H9 (cell line): Measurements from ENCODE around the gene PRTN3. TPM values are rescaled to one million over a fixed set of nuclear protein-coding genes. Genes with fewer than 3 reads are reported as not detected.

Experiments used
- DNase-seq: peaks from one replicate; pipeline ENCODE4 v3.0.0-alpha.2; 2017
- H2AFZ ChIP-seq: one replicate; pipeline ENCODE4 v1.6.1; 2013; ENCODE audit warnings: mild to moderate bottlenecking, low read length, control low read depth, moderate library complexity
- H2AK5ac ChIP-seq: 2 replicates; pipeline ENCODE4 v1.6.1; 2013; ENCODE audit warnings: low read length, control low read depth, mixed read lengths; ENCODE audit not compliant: insufficient read length
- H2BK120ac ChIP-seq: one replicate; pipeline ENCODE4 v1.6.1; 2013; ENCODE audit warnings: low read depth, mild to moderate bottlenecking, low read length, control low read depth, inconsistent platforms; ENCODE audit not compliant: poor library complexity, severe bottlenecking
- H2BK12ac ChIP-seq: 2 replicates; pipeline ENCODE4 v1.6.1; 2013; ENCODE audit warnings: low read length, control low read depth, mixed read lengths, low read depth; ENCODE audit not compliant: insufficient read length
- H2BK15ac ChIP-seq: 2 replicates; pipeline ENCODE4 v1.6.1; 2013; ENCODE audit warnings: low read depth, low read length, control low read depth
- H2BK20ac ChIP-seq: one replicate; pipeline ENCODE4 v1.6.1; 2013; ENCODE audit warnings: low read depth, mild to moderate bottlenecking, low read length, control low read depth, inconsistent platforms; ENCODE audit not compliant: poor library complexity, severe bottlenecking
- H2BK5ac ChIP-seq: 2 replicates; pipeline ENCODE4 v1.6.1; 2013; ENCODE audit warnings: low read length, control low read depth, mixed read lengths; ENCODE audit not compliant: insufficient read length
- H3K14ac ChIP-seq: 2 replicates; pipeline ENCODE4 v1.6.1; 2013; ENCODE audit warnings: low read length, control low read depth; ENCODE audit not compliant: insufficient read depth
- H3K18ac ChIP-seq: 2 replicates; pipeline ENCODE4 v1.6.1; 2013; ENCODE audit warnings: low read depth, mild to moderate bottlenecking, mixed read lengths, low read length, control low read depth; ENCODE audit not compliant: insufficient read length
- H3K23ac ChIP-seq: 2 replicates; pipeline ENCODE4 v1.6.1; 2013; ENCODE audit warnings: low read length, control low read depth, mixed read lengths, low read depth; ENCODE audit not compliant: insufficient read length
- H3K23me2 ChIP-seq: 2 replicates; pipeline ENCODE4 v1.6.1; 2013; ENCODE audit warnings: low read depth, mild to moderate bottlenecking, mixed read lengths, low read length, control low read depth; ENCODE audit not compliant: insufficient read length, poor library complexity, severe bottlenecking
- H3K27ac ChIP-seq: 2 replicates; pipeline ENCODE4 v1.5.1; 2013; ENCODE audit warnings: low read length, control low read depth, mixed read lengths, low read depth; ENCODE audit not compliant: insufficient read length
- H3K27me3 ChIP-seq: 2 replicates; pipeline ENCODE4 v1.6.1; 2013; ENCODE audit warnings: low read length, control low read depth, inconsistent platforms; ENCODE audit not compliant: insufficient read depth
- H3K4ac ChIP-seq: 2 replicates; pipeline ENCODE4 v1.6.1; 2013; ENCODE audit warnings: low read depth, mild to moderate bottlenecking, control low read depth, inconsistent platforms, low read length, moderate library complexity
- H3K4me1 ChIP-seq: 2 replicates; pipeline ENCODE4 v1.6.1; 2013; ENCODE audit warnings: low read length, control low read depth, inconsistent platforms; ENCODE audit not compliant: insufficient read depth
- H3K4me2 ChIP-seq: 2 replicates; pipeline ENCODE4 v1.6.1; 2013; ENCODE audit warnings: low read length, control low read depth, mixed read lengths; ENCODE audit not compliant: insufficient read length, insufficient read depth
- H3K56ac ChIP-seq: 2 replicates; pipeline ENCODE4 v1.6.1; 2013; ENCODE audit warnings: low read depth, mild to moderate bottlenecking, mixed read lengths, low read length, control low read depth; ENCODE audit not compliant: insufficient read length
- H3K79me1 ChIP-seq: 2 replicates; pipeline ENCODE4 v1.6.1; 2013; ENCODE audit warnings: low read depth, mild to moderate bottlenecking, moderate library complexity, low read length, control low read depth, inconsistent platforms; ENCODE audit not compliant: insufficient read depth, poor library complexity, severe bottlenecking
- H3K79me2 ChIP-seq: 2 replicates; pipeline ENCODE4 v1.6.1; 2013; ENCODE audit warnings: low read length, control low read depth, inconsistent platforms; ENCODE audit not compliant: insufficient read depth
- H3K9ac ChIP-seq: 2 replicates; pipeline ENCODE4 v1.6.1; 2013; ENCODE audit warnings: low read length, control low read depth, mixed read lengths; ENCODE audit not compliant: insufficient read length; ENCODE audit errors: extremely low read depth
- H3K9me3 ChIP-seq: one replicate; pipeline ENCODE4 v1.6.1; 2013; ENCODE audit warnings: low read depth, low read length, inconsistent platforms; ENCODE audit not compliant: control insufficient read depth
- H3T11ph ChIP-seq: one replicate; pipeline ENCODE4 v1.6.1; 2013; ENCODE audit warnings: mild to moderate bottlenecking, low read length, control low read depth, inconsistent platforms
- H4K20me1 ChIP-seq: one replicate; pipeline ENCODE4 v1.6.1; 2013; ENCODE audit not compliant: control insufficient read depth, insufficient read length, insufficient read depth
- H4K5ac ChIP-seq: 2 replicates; pipeline ENCODE4 v1.6.1; 2013; ENCODE audit warnings: low read depth, mild to moderate bottlenecking, mixed read lengths, low read length, control low read depth; ENCODE audit not compliant: insufficient read length
- H4K8ac ChIP-seq: replicated peaks from 2 replicates; pipeline ENCODE4 v1.6.1; 2013; ENCODE audit warnings: low read length, control low read depth, mixed read lengths, low read depth; ENCODE audit not compliant: insufficient read length
- H4K91ac ChIP-seq: 2 replicates; pipeline ENCODE4 v1.6.1; 2013; ENCODE audit warnings: low read depth, mild to moderate bottlenecking, moderate library complexity, mixed read lengths, low read length, control low read depth; ENCODE audit not compliant: insufficient read length
- H3K27ac Mint-ChIP-seq, 3 experiments: 2 replicates in 2 of 3; 3 replicates in 1 of 3; pipeline ENCODE4 v1.8.0; 2020 to 2021; ENCODE audit warnings: mixed read lengths in 3 of 3, mild to moderate bottlenecking in 1 of 3, moderate library complexity in 1 of 3
- H3K27me3 Mint-ChIP-seq: 2 replicates; pipeline ENCODE4 v1.8.0; 2021; ENCODE audit warnings: low read depth, mild to moderate bottlenecking, moderate library complexity, mixed read lengths
- H3K36me3 Mint-ChIP-seq, 3 experiments: 2 replicates in 2 of 3; 3 replicates in 1 of 3; pipeline ENCODE4 v1.8.0; 2020 to 2021; ENCODE audit warnings: low read depth in 3 of 3, mixed read lengths in 3 of 3; ENCODE audit not compliant: insufficient read depth in 1 of 3
- H3K4me1 Mint-ChIP-seq, 2 experiments: 2 replicates each; pipeline ENCODE4 v1.8.0; 2020; ENCODE audit warnings: mixed read lengths in 2 of 2
- H3K4me3 Mint-ChIP-seq, 2 experiments: 2 replicates in 1 of 2; 3 replicates in 1 of 2; pipeline ENCODE4 v1.8.0; 2020 to 2021; ENCODE audit warnings: mild to moderate bottlenecking in 2 of 2, mixed read lengths in 2 of 2, moderate library complexity in 1 of 2
- H3K9me3 Mint-ChIP-seq, 2 experiments: 2 replicates in 1 of 2; 3 replicates in 1 of 2; pipeline ENCODE4 v1.8.0; 2020; ENCODE audit warnings: mild to moderate bottlenecking in 2 of 2, mixed read lengths in 2 of 2, moderate library complexity in 1 of 2
- whole genome bisulfite sequencing: extraction: QIAGEN DNeasy Blood & Tissue Kit; methylation state at CpG from one replicate; pipeline ENCODE4 v1.1.7; 2013; ENCODE audit warnings: missing lambda C conversion rate, low lambda C conversion rate, mixed read lengths; ENCODE audit not compliant: insufficient read length; ENCODE audit errors: extremely low coverage; 5-methylcytosine and 5-hydroxymethylcytosine counted together
- total RNA-seq: library from RNA; stranded (reverse); gene quantifications from 2 replicates; pipeline ENCODE4 v1.2.1, GENCODE V29; 2021
- TF ChIP-seq, protein P1 (sequence below): fragments of 200-600 bp; sonication (generic); conservative IDR thresholded peaks from 3 replicates; pipeline ENCODE4 v1.8.0; 2021; ENCODE audit warnings: antibody characterized with exemption, mild to moderate bottlenecking

PRTN3 gene
- total RNA-seq, 1 experiment from 2014 or later: 0.31 TPM

GRCh38 chr19:887072-887471 is 46.3 kb downstream of the PRTN3 start:
- no peaks in the 10 kb centered on the region for H3K9me3 Mint-ChIP-seq
- no peak overlapping the region for H3K4me2 ChIP-seq
- WGBS: no CpG with 5 or more reads among the region's 16 CpGs
- DNase-seq: no peak
- H3K23me2 ChIP-seq: no peaks in the 10 kb centered on the region
- no peak overlapping the region for H4K5ac ChIP-seq
- no peaks in the 10 kb centered on the region for H3K27me3 ChIP-seq
- no peaks in the 10 kb centered on the region for H3K27me3 Mint-ChIP-seq
- no peak overlapping the region for H2AK5ac ChIP-seq
- H3T11ph ChIP-seq: no peak overlapping the region
- H3K79me2 ChIP-seq: no peaks in the 10 kb centered on the region; the same call in 1 of the 2 replicates
- H3K4me3 Mint-ChIP-seq: no peak overlapping the region
- no peak overlapping the region for H2BK5ac ChIP-seq
- H3K18ac ChIP-seq: no peak overlapping the region
- H3K4ac ChIP-seq: no peak overlapping the region
- H3K4me1 ChIP-seq: no peaks in the 10 kb centered on the region
- no peak overlapping the region for H3K27ac ChIP-seq
- peaks cover 2% of the 10 kb centered on the region for H4K20me1 ChIP-seq
- H3K79me1 ChIP-seq: no peaks in the 10 kb centered on the region
- TF ChIP-seq, protein P1, sequence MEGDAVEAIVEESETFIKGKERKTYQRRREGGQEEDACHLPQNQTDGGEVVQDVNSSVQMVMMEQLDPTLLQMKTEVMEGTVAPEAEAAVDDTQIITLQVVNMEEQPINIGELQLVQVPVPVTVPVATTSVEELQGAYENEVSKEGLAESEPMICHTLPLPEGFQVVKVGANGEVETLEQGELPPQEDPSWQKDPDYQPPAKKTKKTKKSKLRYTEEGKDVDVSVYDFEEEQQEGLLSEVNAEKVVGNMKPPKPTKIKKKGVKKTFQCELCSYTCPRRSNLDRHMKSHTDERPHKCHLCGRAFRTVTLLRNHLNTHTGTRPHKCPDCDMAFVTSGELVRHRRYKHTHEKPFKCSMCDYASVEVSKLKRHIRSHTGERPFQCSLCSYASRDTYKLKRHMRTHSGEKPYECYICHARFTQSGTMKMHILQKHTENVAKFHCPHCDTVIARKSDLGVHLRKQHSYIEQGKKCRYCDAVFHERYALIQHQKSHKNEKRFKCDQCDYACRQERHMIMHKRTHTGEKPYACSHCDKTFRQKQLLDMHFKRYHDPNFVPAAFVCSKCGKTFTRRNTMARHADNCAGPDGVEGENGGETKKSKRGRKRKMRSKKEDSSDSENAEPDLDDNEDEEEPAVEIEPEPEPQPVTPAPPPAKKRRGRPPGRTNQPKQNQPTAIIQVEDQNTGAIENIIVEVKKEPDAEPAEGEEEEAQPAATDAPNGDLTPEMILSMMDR: no peak
- no peak overlapping the region for H3K27ac Mint-ChIP-seq
- H3K9ac ChIP-seq: no peak overlapping the region
- no peak overlapping the region for H2BK20ac ChIP-seq
- H3K4me1 Mint-ChIP-seq: 0 out of 4 replicates have a peak, but pooled peaks cover 0 to under 1% of the 10 kb centered on the region in 2 experiments
- no peak overlapping the region for H3K23ac ChIP-seq
- no peak overlapping the region for H4K8ac ChIP-seq
- no peak overlapping the region for H2BK12ac ChIP-seq
- no peaks in the 10 kb centered on the region for H3K9me3 ChIP-seq
- H2BK15ac ChIP-seq: no peak overlapping the region
- H3K56ac ChIP-seq: no peak overlapping the region
- H4K91ac ChIP-seq: no peak overlapping the region
- H3K36me3 Mint-ChIP-seq: peaks cover 4 to 51% (median 39%) of the 10 kb centered on the region in 3 experiments; a peak in 6 of 7 replicates
- no peak overlapping the region for H3K14ac ChIP-seq
- no peak overlapping the region for H2AFZ ChIP-seq
- H2BK120ac ChIP-seq: no peak overlapping the region
